Measurements from ENCODE around the gene MPRIP. TPM values are rescaled to one million over a fixed set of nuclear protein-coding genes. Genes with fewer than 3 reads are reported as not detected.

MPRIP gene
- total RNA-seq, 1 experiment from 2014 or later, result 258 TPM

GRCh38 chr17:17176341-17176740, 134.1 kb downstream of the MPRIP start:
- H3K79me2 ChIP-seq (ENCODE audit: insufficient read depth, low read length), result no peaks in the 10 kb centered on the region
- no peaks in the 10 kb centered on the region for H3K9me2 ChIP-seq (ENCODE audit: insufficient read depth)
- intact Hi-C loops (cut with micrococcal nuclease), result no loop called here
- ATAC-seq (no peak), DNase-seq (ENCODE audit: low read depth, low spot score) (no peak)
- ChIA-PET CTCF (no interaction called here), POLR2A (no interaction called here), RAD21 (ENCODE audit: low non-redundant PET in 1 of 2, low total read pairs in 2 of 2, uncharacterized antibody in 2 of 2, unreplicated experiment in 2 of 2) (no interaction called here)
- no peak for TF ChIP-seq ATF3 (IDR thresholded peaks at IDR 0.05)
- TF ChIP-seq SIN3A (IDR thresholded peaks at IDR 0.05; ENCODE audit: low read depth), result no peak
- H3K4me1 ChIP-seq (ENCODE audit: control insufficient read depth in 1 of 2, insufficient read depth in 2 of 2, low read length in 2 of 2), result no peaks in the 10 kb centered on the region
- no peak overlapping the region for H3K4me3 ChIP-seq (replicated peaks in 1 of 2; ENCODE audit: low read depth in 1 of 2, low read length in 2 of 2)
- H2AFZ ChIP-seq (ENCODE audit: low read depth, low read length, poor library complexity, severe bottlenecking), result no peak overlapping the region
- no TSS peak for BruUV-seq (replicated peaks)
- H3K27me3 ChIP-seq (ENCODE audit: insufficient read depth, low read length), result no peaks in the 10 kb centered on the region
- H3K9ac ChIP-seq (ENCODE audit: low read length), result no peak overlapping the region
- H3K9me3 ChIP-seq (ENCODE audit: control insufficient read depth in 1 of 2, insufficient read depth in 1 of 2, low read depth in 1 of 2, low read length in 2 of 2), result no peaks in the 10 kb centered on the region
- no peaks in the 10 kb centered on the region for H4K20me1 ChIP-seq (ENCODE audit: insufficient read depth)
- H3K4me2 ChIP-seq (ENCODE audit: low read length), result no peak overlapping the region
- no peak overlapping the region for H3K27ac ChIP-seq (ENCODE audit: low read depth, low read length)
- H3K36me3 ChIP-seq (ENCODE audit: control insufficient read depth in 1 of 2, insufficient read depth in 2 of 2, low read length in 2 of 2), result peaks cover 46 to 65% of the 10 kb centered on the region in 2 experiments

GRCh38 chr17:17177176-17177575, 134.9 kb downstream of the MPRIP start:
- no peaks in the 10 kb centered on the region for H3K27me3 ChIP-seq (ENCODE audit: insufficient read depth, low read length)
- H3K9ac ChIP-seq (ENCODE audit: low read length), result no peak overlapping the region
- intact Hi-C loops (cut with micrococcal nuclease), result no loop called here
- DNase-seq (ENCODE audit: low read depth, low spot score) (no peak), ATAC-seq (no peak)
- H3K27ac ChIP-seq (ENCODE audit: low read depth, low read length), result no peak overlapping the region
- no peaks in the 10 kb centered on the region for H3K9me2 ChIP-seq (ENCODE audit: insufficient read depth)
- H4K20me1 ChIP-seq (ENCODE audit: insufficient read depth), result no peaks in the 10 kb centered on the region
- no peaks in the 10 kb centered on the region for H3K79me2 ChIP-seq (ENCODE audit: insufficient read depth, low read length)
- RAD21 ChIA-PET (ENCODE audit: low non-redundant PET in 1 of 2, low total read pairs in 2 of 2, uncharacterized antibody in 2 of 2, unreplicated experiment in 2 of 2), result no interaction called here
- no peak overlapping the region for H3K4me3 ChIP-seq (replicated peaks in 1 of 2; ENCODE audit: low read depth in 1 of 2, low read length in 2 of 2)
- H3K9me3 ChIP-seq (ENCODE audit: control insufficient read depth in 1 of 2, insufficient read depth in 1 of 2, low read depth in 1 of 2, low read length in 2 of 2), result no peaks in the 10 kb centered on the region
- H3K4me2 ChIP-seq (ENCODE audit: low read length), result no peak overlapping the region
- H3K4me1 ChIP-seq (ENCODE audit: control insufficient read depth in 1 of 2, insufficient read depth in 2 of 2, low read length in 2 of 2), result no peaks in the 10 kb centered on the region
- peaks cover 43 to 63% of the 10 kb centered on the region in 2 experiments for H3K36me3 ChIP-seq (ENCODE audit: control insufficient read depth in 1 of 2, insufficient read depth in 2 of 2, low read length in 2 of 2)
- POLR2A ChIA-PET, result no interaction called here
- CTCF ChIA-PET, result interaction anchor here (0.6 kb wide), 1 partner anchor 79 kb away, joined by 3 read pairs; no protein-coding TSS in a partner anchor
- TF ChIP-seq POLR2A (IDR thresholded peaks at IDR 0.05; ENCODE audit: borderline replicate concordance, extremely low read depth, insufficient read depth, insufficient read length) (no peak), EZH2phosphoT487 (IDR thresholded peaks at IDR 0.05; ENCODE audit: borderline replicate concordance) (no peak), TCF7L2 (IDR thresholded peaks at IDR 0.05; ENCODE audit: borderline replicate concordance, extremely low read depth, insufficient read depth, insufficient read length) (no peak), MAX (IDR thresholded peaks at IDR 0.05) (no peak), SRF (IDR thresholded peaks at IDR 0.05; ENCODE audit: low read depth) (no peak), RAD21 (IDR thresholded peaks at IDR 0.05; ENCODE audit: low read depth) (no peak), CBX3 (IDR thresholded peaks at IDR 0.05; ENCODE audit: low read depth) (no peak), ZBTB33 (IDR thresholded peaks at IDR 0.05; ENCODE audit: extremely low read depth, insufficient replicate concordance, low read length) (no peak), SIN3A (IDR thresholded peaks at IDR 0.05; ENCODE audit: low read depth) (no peak), SP1 (IDR thresholded peaks at IDR 0.05; ENCODE audit: low read depth) (no peak), EGR1 (IDR thresholded peaks at IDR 0.05; ENCODE audit: low read depth) (no peak), ELF1 (IDR thresholded peaks at IDR 0.05; ENCODE audit: borderline replicate concordance, low read depth) (no peak)
- no peak overlapping the region for H2AFZ ChIP-seq (ENCODE audit: low read depth, low read length, poor library complexity, severe bottlenecking)
- BruUV-seq (replicated peaks), result no TSS peak
